Subcutaneous adipose tissue (tissue), 4 donors: Measurements from ENCODE around the gene TIRAP. TPM values are rescaled to one million over a fixed set of nuclear protein-coding genes. Genes with fewer than 3 reads are reported as not detected.

Source experiments
- CTCF ChIP-seq: fragments of 450-650 bp; IDR thresholded peaks from one replicate; pipeline ENCODE4 v1.5.1; 2016; ENCODE audit warnings: low read depth, mild to moderate bottlenecking, control low read depth, antibody characterized with exemption, moderate library complexity
- total RNA-seq, 4 donors: library from RNA; depleted of rRNA; stranded (reverse); fragments of >200 nt; gene quantifications; one replicate each; pipeline ENCODE4 v1.1.0, GENCODE V29; 2016

Gene TIRAP
- total RNA-seq, 4 donors from 2014 or later = 7.7 to 14.3 (median 9.3) TPM

- TF ChIP-seq CTCF = no peak
Observed at GRCh38 chr11:126305699-126306098, 22.8 kb downstream of the TIRAP start.

- TF ChIP-seq CTCF = no peak
Observed at GRCh38 chr11:126307706-126308105, 24.8 kb downstream of the TIRAP start.

- no peak for TF ChIP-seq CTCF
Observed at GRCh38 chr11:126308271-126308671, 25.4 kb downstream of the TIRAP start.

GRCh38 chr11:126310200-126310991 is 27.5 kb downstream of the TIRAP start:
- no peak for TF ChIP-seq CTCF

GRCh38 chr11:126310992-126311310 is 28.1 kb downstream of the TIRAP start:
- no peak for TF ChIP-seq CTCF

GRCh38 chr11:126311401-126312291 is 28.8 kb downstream of the TIRAP start:
- TF ChIP-seq CTCF = no peak

GRCh38 chr11:126312961-126313360 is 30.1 kb downstream of the TIRAP start:
- no peak for TF ChIP-seq CTCF
